Measurements from ENCODE around the gene HNRNPA1.
"Not testable (repeated sequence)": the region's sequence is repeated elsewhere in the genome, so short reads cannot be mapped to it uniquely, and the experiment has no call there.

The HNRNPA1 gene

GRCh38 chr12:54306925-54307741, 26.6 kb downstream of the HNRNPA1 start:
- H3K9ac ChIP-seq (ENCODE audit: low read depth, low read length, poor library complexity, severe bottlenecking): peak overlapping the region; percentile 57
- H3K79me2 ChIP-seq (ENCODE audit: insufficient read depth, low read length): peaks cover 10% of the 10 kb centered on the region
- H3K36me3 ChIP-seq (ENCODE audit: insufficient read depth, low read length): no peaks in the 10 kb centered on the region
- no peaks in the 10 kb centered on the region for H4K20me1 ChIP-seq (ENCODE audit: insufficient read depth, low read length, poor library complexity, severe bottlenecking)
- H3K9me2 ChIP-seq (replicated peaks; ENCODE audit: low read depth, low read length): no peaks in the 10 kb centered on the region
- H3K4me2 ChIP-seq (ENCODE audit: low read depth, low read length, poor library complexity, severe bottlenecking): peak overlapping the region; percentile 72
- H3K27me3 ChIP-seq (ENCODE audit: insufficient read depth, low read length, poor library complexity, severe bottlenecking): no peaks in the 10 kb centered on the region
- peak overlapping the region; percentile 46 for H3K4me3 ChIP-seq (ENCODE audit: low read length, poor library complexity, severe bottlenecking)
- H3K9me3 ChIP-seq (ENCODE audit: insufficient read depth, low read depth, low read length): no peaks in the 10 kb centered on the region
- peaks cover 11% of the 10 kb centered on the region; the same call in 1 of the 2 replicates for H3F3A ChIP-seq (ENCODE audit: low read depth)
- TF ChIP-seq EZH2phosphoT487 (IDR thresholded peaks at IDR 0.05; ENCODE audit: borderline replicate concordance): no peak
- TF ChIP-seq CTCF (conservative IDR thresholded peaks at IDR 0.05; ENCODE audit: low read length): no peak
- H2AFZ ChIP-seq (ENCODE audit: low read length): no peak overlapping the region
- peaks cover 49% of the 10 kb centered on the region for H3K4me1 ChIP-seq (ENCODE audit: insufficient read depth, low read length, poor library complexity, severe bottlenecking)

GRCh38 chr12:54311051-54311450, 30.5 kb downstream of the HNRNPA1 start:
- peaks cover 17% of the 10 kb centered on the region for H3K4me1 ChIP-seq (ENCODE audit: insufficient read depth, low read length, poor library complexity, severe bottlenecking)
- TF ChIP-seq EZH2phosphoT487 (IDR thresholded peaks at IDR 0.05; ENCODE audit: borderline replicate concordance): no peak
- TF ChIP-seq CTCF (conservative IDR thresholded peaks at IDR 0.05; ENCODE audit: low read length): no peak

GRCh38 chr12:54312309-54312708, 31.8 kb downstream of the HNRNPA1 start:
- not testable (repeated sequence) for H3K79me2 ChIP-seq (ENCODE audit: insufficient read depth, low read length); H3F3A ChIP-seq (ENCODE audit: low read depth); H3K36me3 ChIP-seq (ENCODE audit: insufficient read depth, low read length); H3K4me3 ChIP-seq (ENCODE audit: low read length, poor library complexity, severe bottlenecking); H3K9me2 ChIP-seq (replicated peaks; ENCODE audit: low read depth, low read length); H2AFZ ChIP-seq (ENCODE audit: low read length); H3K4me2 ChIP-seq (ENCODE audit: low read depth, low read length, poor library complexity, severe bottlenecking); H3K4me1 ChIP-seq (ENCODE audit: insufficient read depth, low read length, poor library complexity, severe bottlenecking); H3K27me3 ChIP-seq (ENCODE audit: insufficient read depth, low read length, poor library complexity, severe bottlenecking); H3K9me3 ChIP-seq (ENCODE audit: insufficient read depth, low read depth, low read length); H3K9ac ChIP-seq (ENCODE audit: low read depth, low read length, poor library complexity, severe bottlenecking); H4K20me1 ChIP-seq (ENCODE audit: insufficient read depth, low read length, poor library complexity, severe bottlenecking)

More at GRCh38 chr12:54311051-54311450, 30.5 kb downstream of the HNRNPA1 start:
- no peaks in the 10 kb centered on the region for H3F3A ChIP-seq (ENCODE audit: low read depth)
- H3K36me3 ChIP-seq (ENCODE audit: insufficient read depth, low read length): no peaks in the 10 kb centered on the region
- no peak overlapping the region for H3K4me3 ChIP-seq (ENCODE audit: low read length, poor library complexity, severe bottlenecking)
- no peak overlapping the region for H2AFZ ChIP-seq (ENCODE audit: low read length)
- peaks cover 3% of the 10 kb centered on the region; the same call in 1 of the 2 replicates for H3K79me2 ChIP-seq (ENCODE audit: insufficient read depth, low read length)
- H3K27me3 ChIP-seq (ENCODE audit: insufficient read depth, low read length, poor library complexity, severe bottlenecking): no peaks in the 10 kb centered on the region
- H4K20me1 ChIP-seq (ENCODE audit: insufficient read depth, low read length, poor library complexity, severe bottlenecking): no peaks in the 10 kb centered on the region
- no peaks in the 10 kb centered on the region for H3K9me3 ChIP-seq (ENCODE audit: insufficient read depth, low read depth, low read length)
- no peak overlapping the region for H3K4me2 ChIP-seq (ENCODE audit: low read depth, low read length, poor library complexity, severe bottlenecking)
- H3K9me2 ChIP-seq (replicated peaks; ENCODE audit: low read depth, low read length): no peaks in the 10 kb centered on the region
- no peak overlapping the region for H3K9ac ChIP-seq (ENCODE audit: low read depth, low read length, poor library complexity, severe bottlenecking)

GRCh38 chr12:54321363-54321762, 40.8 kb downstream of the HNRNPA1 start:
- H3K79me2 ChIP-seq (ENCODE audit: insufficient read depth, low read length): peaks cover 12% of the 10 kb centered on the region
- no peaks in the 10 kb centered on the region for H3K27me3 ChIP-seq (ENCODE audit: insufficient read depth, low read length, poor library complexity, severe bottlenecking)
- no peaks in the 10 kb centered on the region for H3F3A ChIP-seq (ENCODE audit: low read depth)
- H3K4me3 ChIP-seq (ENCODE audit: low read length, poor library complexity, severe bottlenecking): no peak overlapping the region
- H3K9me2 ChIP-seq (replicated peaks; ENCODE audit: low read depth, low read length): no peaks in the 10 kb centered on the region
- peaks cover 6% of the 10 kb centered on the region for H3K4me1 ChIP-seq (ENCODE audit: insufficient read depth, low read length, poor library complexity, severe bottlenecking)
- no peaks in the 10 kb centered on the region for H3K9me3 ChIP-seq (ENCODE audit: insufficient read depth, low read depth, low read length)
- H2AFZ ChIP-seq (ENCODE audit: low read length): no peak overlapping the region
- no peak overlapping the region for H3K4me2 ChIP-seq (ENCODE audit: low read depth, low read length, poor library complexity, severe bottlenecking)
- H3K36me3 ChIP-seq (ENCODE audit: insufficient read depth, low read length): no peaks in the 10 kb centered on the region
- no peaks in the 10 kb centered on the region for H4K20me1 ChIP-seq (ENCODE audit: insufficient read depth, low read length, poor library complexity, severe bottlenecking)
- TF ChIP-seq CTCF (conservative IDR thresholded peaks at IDR 0.05; ENCODE audit: low read length) (no peak), EZH2phosphoT487 (IDR thresholded peaks at IDR 0.05; ENCODE audit: borderline replicate concordance) (no peak)
- H3K9ac ChIP-seq (ENCODE audit: low read depth, low read length, poor library complexity, severe bottlenecking): no peak overlapping the region
